Measurements from ENCODE around the gene GNRHR.

DNA sequence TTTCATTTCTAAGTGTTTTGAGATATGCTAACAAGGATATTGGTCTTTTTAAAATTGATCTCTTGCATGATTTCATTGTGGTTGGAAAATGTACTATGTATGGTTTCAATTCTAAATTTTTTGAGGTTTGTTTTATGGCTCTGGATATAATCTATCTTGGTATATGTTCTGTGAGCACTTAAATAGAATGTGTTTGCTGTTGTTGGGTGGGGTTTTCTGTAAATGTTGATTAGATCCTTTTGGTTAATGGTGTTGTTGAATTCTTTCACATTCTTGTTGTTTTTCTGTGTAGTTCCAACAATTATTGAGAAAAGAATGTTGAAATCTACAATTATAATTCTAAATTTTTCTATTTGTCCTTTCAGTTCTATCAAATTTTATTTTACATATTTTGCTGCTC is 42.6 kb upstream of the GNRHR start:
- TF ChIP-seq, protein P1, sequence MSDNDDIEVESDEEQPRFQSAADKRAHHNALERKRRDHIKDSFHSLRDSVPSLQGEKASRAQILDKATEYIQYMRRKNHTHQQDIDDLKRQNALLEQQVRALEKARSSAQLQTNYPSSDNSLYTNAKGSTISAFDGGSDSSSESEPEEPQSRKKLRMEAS (IDR thresholded peaks at IDR 0.05; ENCODE audit: low read depth), result no peak
- TF ChIP-seq, protein P2, sequence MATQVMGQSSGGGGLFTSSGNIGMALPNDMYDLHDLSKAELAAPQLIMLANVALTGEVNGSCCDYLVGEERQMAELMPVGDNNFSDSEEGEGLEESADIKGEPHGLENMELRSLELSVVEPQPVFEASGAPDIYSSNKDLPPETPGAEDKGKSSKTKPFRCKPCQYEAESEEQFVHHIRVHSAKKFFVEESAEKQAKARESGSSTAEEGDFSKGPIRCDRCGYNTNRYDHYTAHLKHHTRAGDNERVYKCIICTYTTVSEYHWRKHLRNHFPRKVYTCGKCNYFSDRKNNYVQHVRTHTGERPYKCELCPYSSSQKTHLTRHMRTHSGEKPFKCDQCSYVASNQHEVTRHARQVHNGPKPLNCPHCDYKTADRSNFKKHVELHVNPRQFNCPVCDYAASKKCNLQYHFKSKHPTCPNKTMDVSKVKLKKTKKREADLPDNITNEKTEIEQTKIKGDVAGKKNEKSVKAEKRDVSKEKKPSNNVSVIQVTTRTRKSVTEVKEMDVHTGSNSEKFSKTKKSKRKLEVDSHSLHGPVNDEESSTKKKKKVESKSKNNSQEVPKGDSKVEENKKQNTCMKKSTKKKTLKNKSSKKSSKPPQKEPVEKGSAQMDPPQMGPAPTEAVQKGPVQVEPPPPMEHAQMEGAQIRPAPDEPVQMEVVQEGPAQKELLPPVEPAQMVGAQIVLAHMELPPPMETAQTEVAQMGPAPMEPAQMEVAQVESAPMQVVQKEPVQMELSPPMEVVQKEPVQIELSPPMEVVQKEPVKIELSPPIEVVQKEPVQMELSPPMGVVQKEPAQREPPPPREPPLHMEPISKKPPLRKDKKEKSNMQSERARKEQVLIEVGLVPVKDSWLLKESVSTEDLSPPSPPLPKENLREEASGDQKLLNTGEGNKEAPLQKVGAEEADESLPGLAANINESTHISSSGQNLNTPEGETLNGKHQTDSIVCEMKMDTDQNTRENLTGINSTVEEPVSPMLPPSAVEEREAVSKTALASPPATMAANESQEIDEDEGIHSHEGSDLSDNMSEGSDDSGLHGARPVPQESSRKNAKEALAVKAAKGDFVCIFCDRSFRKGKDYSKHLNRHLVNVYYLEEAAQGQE (IDR thresholded peaks at IDR 0.05; ENCODE audit: low read depth, low read length), result no peak
- no peak for TF ChIP-seq RAD21 (IDR thresholded peaks at IDR 0.05; ENCODE audit: low read length)
- no peak for TF ChIP-seq POLR2AphosphoS5 (IDR thresholded peaks at IDR 0.05; ENCODE audit: low read depth, low read length)
- no peak for TF ChIP-seq TAF1 (IDR thresholded peaks at IDR 0.05; ENCODE audit: borderline replicate concordance, low read depth, low read length)
- TF ChIP-seq, protein P3, sequence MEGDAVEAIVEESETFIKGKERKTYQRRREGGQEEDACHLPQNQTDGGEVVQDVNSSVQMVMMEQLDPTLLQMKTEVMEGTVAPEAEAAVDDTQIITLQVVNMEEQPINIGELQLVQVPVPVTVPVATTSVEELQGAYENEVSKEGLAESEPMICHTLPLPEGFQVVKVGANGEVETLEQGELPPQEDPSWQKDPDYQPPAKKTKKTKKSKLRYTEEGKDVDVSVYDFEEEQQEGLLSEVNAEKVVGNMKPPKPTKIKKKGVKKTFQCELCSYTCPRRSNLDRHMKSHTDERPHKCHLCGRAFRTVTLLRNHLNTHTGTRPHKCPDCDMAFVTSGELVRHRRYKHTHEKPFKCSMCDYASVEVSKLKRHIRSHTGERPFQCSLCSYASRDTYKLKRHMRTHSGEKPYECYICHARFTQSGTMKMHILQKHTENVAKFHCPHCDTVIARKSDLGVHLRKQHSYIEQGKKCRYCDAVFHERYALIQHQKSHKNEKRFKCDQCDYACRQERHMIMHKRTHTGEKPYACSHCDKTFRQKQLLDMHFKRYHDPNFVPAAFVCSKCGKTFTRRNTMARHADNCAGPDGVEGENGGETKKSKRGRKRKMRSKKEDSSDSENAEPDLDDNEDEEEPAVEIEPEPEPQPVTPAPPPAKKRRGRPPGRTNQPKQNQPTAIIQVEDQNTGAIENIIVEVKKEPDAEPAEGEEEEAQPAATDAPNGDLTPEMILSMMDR (IDR thresholded peaks at IDR 0.05), result no peak
- TF ChIP-seq, protein P4, sequence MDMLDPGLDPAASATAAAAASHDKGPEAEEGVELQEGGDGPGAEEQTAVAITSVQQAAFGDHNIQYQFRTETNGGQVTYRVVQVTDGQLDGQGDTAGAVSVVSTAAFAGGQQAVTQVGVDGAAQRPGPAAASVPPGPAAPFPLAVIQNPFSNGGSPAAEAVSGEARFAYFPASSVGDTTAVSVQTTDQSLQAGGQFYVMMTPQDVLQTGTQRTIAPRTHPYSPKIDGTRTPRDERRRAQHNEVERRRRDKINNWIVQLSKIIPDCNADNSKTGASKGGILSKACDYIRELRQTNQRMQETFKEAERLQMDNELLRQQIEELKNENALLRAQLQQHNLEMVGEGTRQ (IDR thresholded peaks at IDR 0.05; ENCODE audit: borderline replicate concordance, low read depth, low read length), result no peak
- TF ChIP-seq RCOR1 (IDR thresholded peaks at IDR 0.05; ENCODE audit: low read length), result no peak
- TF ChIP-seq, protein P5, sequence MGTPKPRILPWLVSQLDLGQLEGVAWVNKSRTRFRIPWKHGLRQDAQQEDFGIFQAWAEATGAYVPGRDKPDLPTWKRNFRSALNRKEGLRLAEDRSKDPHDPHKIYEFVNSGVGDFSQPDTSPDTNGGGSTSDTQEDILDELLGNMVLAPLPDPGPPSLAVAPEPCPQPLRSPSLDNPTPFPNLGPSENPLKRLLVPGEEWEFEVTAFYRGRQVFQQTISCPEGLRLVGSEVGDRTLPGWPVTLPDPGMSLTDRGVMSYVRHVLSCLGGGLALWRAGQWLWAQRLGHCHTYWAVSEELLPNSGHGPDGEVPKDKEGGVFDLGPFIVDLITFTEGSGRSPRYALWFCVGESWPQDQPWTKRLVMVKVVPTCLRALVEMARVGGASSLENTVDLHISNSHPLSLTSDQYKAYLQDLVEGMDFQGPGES (IDR thresholded peaks at IDR 0.05; ENCODE audit: low read depth, low read length), result no peak

Measured in SK-N-SH (cell line).